ENCODE data around the gene CLBA1. TPM values are rescaled to one million over a fixed set of nuclear protein-coding genes. Genes with fewer than 3 reads are reported as not detected.
"Not testable (repeated sequence)": the region's sequence is repeated elsewhere in the genome, so short reads cannot be mapped to it uniquely, and the experiment has no call there.

Gene CLBA1
- total RNA-seq, 2 experiments from 2014 or later: 0.55 to 0.95 TPM

DNA sequence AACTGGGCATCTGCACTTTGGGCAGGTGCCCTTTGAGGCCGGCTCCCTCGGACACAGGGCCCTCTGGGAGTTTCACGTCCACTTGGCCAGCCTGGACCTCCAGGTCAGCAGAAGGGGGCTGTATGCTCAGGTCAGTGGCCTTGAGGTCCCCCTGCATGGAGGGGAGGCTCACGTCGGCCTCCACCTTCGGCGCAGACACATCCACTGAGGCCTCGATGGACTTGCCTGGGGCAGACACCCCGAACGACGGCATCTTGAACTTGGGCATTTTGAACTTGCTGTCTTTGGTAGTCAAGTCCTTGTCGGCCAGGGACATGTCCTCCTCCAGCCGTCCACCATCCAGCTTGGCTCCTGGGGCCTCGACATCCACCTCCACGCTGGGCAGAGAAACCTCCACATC lies 34.9 kb upstream of the CLBA1 start:
- ATAC-seq; POLR2A ChIA-PET; H3K36me3 Mint-ChIP-seq (ENCODE audit: low read depth); H3K27me3 Mint-ChIP-seq (ENCODE audit: low read depth); H3K4me3 Mint-ChIP-seq; H3K4me1 Mint-ChIP-seq (ENCODE audit: low read depth); H3K27ac Mint-ChIP-seq; CTCF ChIA-PET; H3K9me3 Mint-ChIP-seq (ENCODE audit: insufficient read depth); DNase-seq: not testable (repeated sequence)

DNA sequence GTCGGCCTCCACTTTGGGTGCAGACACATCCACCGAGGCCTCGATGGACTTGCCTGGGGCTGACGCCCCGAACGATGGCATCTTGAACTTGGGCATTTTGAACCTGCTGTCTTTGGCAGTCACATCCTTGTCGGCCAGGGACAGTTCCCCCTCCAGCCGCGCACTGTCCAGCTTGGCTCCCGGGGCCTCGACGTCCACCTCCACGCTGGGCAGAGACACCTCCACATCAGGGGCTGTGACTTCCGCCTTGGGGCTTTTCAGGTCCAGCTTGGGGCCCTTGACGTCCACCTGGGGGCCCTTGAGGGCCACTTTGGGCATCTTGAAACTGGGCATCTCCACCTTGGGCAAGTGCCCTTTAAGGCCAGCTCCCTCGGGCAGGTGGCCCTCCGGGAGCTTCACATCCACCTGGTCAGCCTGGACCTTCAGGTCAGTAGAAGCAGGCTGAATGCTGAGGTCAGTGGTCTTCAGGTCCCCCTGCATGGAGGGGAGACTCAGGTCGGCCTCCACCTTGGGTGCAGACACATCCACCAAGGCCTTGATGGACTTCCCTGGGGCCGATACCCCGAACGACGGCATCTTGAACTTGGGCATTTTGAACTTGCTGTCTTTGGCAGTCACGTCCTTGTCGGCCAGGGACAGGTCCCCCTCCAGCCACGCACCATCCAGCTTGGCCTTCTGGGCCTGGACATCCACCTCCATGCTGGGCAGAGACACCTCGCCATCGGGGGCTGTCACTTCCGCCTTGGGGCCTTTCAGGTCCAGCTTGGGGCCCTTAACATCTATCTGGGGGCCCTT lies 33.5 kb upstream of the CLBA1 start:
- H3K27me3 Mint-ChIP-seq (ENCODE audit: low read depth); H3K27ac Mint-ChIP-seq; H3K4me1 Mint-ChIP-seq (ENCODE audit: low read depth); DNase-seq; H3K4me3 Mint-ChIP-seq; H3K36me3 Mint-ChIP-seq (ENCODE audit: low read depth); CTCF ChIA-PET; H3K9me3 Mint-ChIP-seq (ENCODE audit: insufficient read depth); ATAC-seq; POLR2A ChIA-PET: not testable (repeated sequence)

DNA sequence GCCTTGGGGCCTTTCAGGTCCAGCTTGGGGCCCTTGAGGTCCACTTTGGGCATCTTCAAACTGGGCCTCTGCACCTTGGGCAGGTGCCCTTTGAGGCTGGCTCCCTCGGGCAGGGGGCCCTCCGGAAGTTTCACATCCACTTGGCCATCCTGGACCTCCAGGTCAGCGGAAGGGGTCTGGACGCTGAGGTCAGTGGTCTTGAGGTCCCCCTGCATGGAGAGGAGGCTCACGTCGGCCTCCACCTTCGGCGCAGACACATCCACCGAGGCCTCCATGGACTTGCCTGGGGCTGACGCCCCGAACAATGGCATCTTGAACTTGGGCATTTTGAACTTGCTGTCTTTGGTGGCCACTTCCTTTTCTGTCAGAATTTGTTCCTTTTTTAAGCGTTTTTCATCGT lies 32.5 kb upstream of the CLBA1 start:
- H3K9me3 Mint-ChIP-seq (ENCODE audit: insufficient read depth): no peaks in the 10 kb centered on the region
- H3K4me1 Mint-ChIP-seq (ENCODE audit: low read depth): no peaks in the 10 kb centered on the region
- H3K36me3 Mint-ChIP-seq (ENCODE audit: low read depth): no peaks in the 10 kb centered on the region
- ATAC-seq (no peak), DNase-seq (no peak)
- H3K4me3 Mint-ChIP-seq: no peak overlapping the region
- H3K27ac Mint-ChIP-seq: no peak overlapping the region
- ChIA-PET CTCF (no interaction called here), POLR2A (no interaction called here)
- H3K27me3 Mint-ChIP-seq (ENCODE audit: low read depth): no peaks in the 10 kb centered on the region

DNA sequence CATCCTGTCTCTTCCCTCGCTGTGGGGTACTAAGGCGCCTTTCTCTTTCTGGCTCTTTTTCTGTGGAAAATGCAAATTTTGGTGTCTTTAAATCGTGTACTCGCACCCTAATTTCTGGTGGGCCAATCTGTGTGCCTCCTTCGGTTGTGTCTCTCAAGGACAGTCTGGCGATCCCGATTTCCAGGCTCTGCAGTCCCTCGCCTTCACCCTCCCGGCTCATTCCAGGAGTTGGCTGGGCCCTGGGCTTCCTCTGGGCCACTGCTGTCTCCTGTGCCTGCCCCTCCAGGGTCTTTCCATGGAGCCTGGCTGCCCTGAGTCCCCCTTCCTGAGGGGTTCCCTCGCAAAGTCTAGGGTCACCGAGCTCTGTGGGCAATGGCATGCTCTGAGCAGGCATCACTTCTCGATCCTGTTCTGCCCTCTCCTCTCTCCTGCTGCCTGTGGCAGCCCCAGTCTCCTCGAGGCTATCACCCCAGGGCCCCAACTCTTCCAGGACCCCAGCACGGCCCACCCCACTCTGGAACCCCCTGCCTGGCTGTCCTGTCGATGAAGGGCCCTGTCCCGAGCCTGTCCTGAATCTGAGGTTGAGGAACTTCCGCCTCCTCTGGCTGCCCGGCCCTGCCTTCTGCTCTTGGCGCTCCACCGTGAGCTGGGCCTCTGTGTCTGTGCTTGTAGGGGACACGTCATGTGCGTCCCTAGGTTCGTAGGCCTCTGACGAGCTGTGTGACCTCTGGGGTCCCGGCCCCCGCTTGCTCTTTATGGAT lies 31.5 kb upstream of the CLBA1 start:
- no peak overlapping the region for H3K27ac Mint-ChIP-seq
- H3K4me1 Mint-ChIP-seq (ENCODE audit: low read depth): no peaks in the 10 kb centered on the region
- ChIA-PET CTCF (no interaction called here), POLR2A (no interaction called here)
- no peak overlapping the region for H3K4me3 Mint-ChIP-seq
- no peaks in the 10 kb centered on the region for H3K9me3 Mint-ChIP-seq (ENCODE audit: insufficient read depth)
- peaks cover 3% of the 10 kb centered on the region for H3K27me3 Mint-ChIP-seq (ENCODE audit: low read depth)
- ATAC-seq (no peak), DNase-seq (no peak)
- H3K36me3 Mint-ChIP-seq (ENCODE audit: low read depth): no peaks in the 10 kb centered on the region

DNA sequence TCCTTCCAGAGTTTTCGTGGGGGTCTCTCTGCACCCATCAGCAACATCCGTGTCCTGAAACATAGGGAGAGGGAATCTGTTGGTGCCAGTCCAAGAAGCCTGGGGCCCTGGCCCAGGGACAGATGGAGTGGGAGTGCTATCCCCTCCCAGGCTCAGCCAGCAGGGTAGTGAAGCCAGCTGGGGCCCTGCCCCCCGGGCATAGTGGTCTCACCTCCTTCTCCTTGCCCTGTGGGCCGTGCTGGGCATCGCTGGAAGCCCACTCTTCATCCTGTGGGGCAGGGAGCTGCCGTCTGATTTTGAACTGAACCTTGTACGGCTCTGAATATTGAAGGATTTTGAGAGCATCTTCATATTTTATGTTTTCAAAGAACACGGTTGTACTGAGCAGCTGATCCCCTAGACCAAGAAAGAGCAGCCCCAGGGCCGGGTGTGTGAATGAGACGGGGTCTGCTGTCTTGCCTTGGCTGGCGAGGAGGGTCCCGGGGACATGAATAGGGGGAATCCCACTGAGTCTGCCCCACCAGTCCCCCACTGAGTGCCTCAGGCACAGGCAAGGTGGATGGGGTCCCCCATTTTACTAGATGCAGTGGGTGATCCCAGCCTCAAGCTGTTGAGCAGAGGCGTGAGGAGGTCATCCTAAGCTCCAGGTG lies 30.7 kb upstream of the CLBA1 start:
- Mint-ChIP-seq H3K4me1 (ENCODE audit: low read depth) (no peaks in the 10 kb centered on the region), H3K27ac (no peak overlapping the region), H3K9me3 (ENCODE audit: insufficient read depth) (no peaks in the 10 kb centered on the region), H3K36me3 (ENCODE audit: low read depth) (no peaks in the 10 kb centered on the region), H3K4me3 (no peak overlapping the region), H3K27me3 (ENCODE audit: low read depth) (peaks cover 3% of the 10 kb centered on the region)
- ATAC-seq (no peak), DNase-seq (no peak)
- POLR2A ChIA-PET: no interaction called here
- CTCF ChIA-PET: no interaction called here

DNA sequence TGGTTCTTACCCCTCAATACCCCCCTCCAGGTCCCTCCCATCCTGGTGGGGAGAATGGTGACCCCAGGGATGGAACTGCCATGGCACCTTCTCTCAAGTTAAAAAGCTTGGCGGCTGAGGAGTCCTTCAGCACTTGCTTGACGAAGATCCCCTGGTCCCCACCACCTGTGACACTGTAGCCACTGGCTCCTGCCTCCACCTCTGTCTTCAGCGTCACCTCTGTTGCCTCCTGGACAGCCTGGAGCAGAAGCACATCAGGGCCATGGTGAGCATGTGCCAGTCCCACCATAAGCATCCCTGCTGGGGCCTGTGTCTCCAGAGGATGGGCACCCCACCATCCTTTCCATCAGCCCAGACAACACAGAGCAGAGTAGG lies 30.2 kb upstream of the CLBA1 start:
- H3K9me3 Mint-ChIP-seq (ENCODE audit: insufficient read depth): no peaks in the 10 kb centered on the region
- no peaks in the 10 kb centered on the region for H3K36me3 Mint-ChIP-seq (ENCODE audit: low read depth)
- H3K27me3 Mint-ChIP-seq (ENCODE audit: low read depth): peaks cover 4% of the 10 kb centered on the region
- DNase-seq (no peak), ATAC-seq (no peak)
- POLR2A ChIA-PET: no interaction called here
- CTCF ChIA-PET: no interaction called here
- no peak overlapping the region for H3K4me3 Mint-ChIP-seq
- no peaks in the 10 kb centered on the region for H3K4me1 Mint-ChIP-seq (ENCODE audit: low read depth)
- H3K27ac Mint-ChIP-seq: no peak overlapping the region

DNA sequence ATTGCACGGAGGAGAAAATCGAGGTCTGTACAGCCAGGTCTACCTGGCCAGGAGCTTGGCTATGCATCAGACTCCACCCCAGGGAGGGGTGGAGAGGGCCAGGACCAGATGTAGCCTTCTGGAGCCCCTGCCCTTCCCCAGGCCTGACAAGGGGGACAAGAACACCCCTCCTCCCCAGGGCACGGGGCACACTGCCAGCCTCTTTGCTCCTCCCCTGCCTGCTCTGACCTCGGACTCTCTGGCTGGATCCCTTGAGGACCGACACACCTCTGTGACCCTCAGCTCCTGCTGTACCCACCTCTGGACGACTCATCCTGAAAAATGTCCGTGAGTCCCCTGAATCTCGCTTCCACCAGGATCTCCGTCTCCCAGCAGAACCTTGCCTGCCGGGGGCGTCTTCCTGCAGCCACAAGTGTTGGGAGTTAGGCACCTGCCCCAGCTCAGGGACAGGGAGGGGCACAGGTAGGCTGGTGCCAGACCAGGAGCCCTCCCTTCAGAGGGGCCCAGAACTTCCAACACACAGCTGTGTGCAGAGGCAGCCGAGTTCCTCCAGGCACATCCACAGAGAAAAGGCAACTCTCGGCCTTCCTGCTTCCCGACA lies 29.2 kb upstream of the CLBA1 start:
- Mint-ChIP-seq H3K4me1 (ENCODE audit: low read depth) (no peaks in the 10 kb centered on the region), H3K36me3 (ENCODE audit: low read depth) (no peaks in the 10 kb centered on the region), H3K4me3 (no peak overlapping the region), H3K27me3 (ENCODE audit: low read depth) (peaks cover 6% of the 10 kb centered on the region), H3K9me3 (ENCODE audit: insufficient read depth) (no peaks in the 10 kb centered on the region), H3K27ac (no peak overlapping the region)
- ChIA-PET CTCF (no interaction called here), POLR2A (no interaction called here)
- no peak for DNase-seq
- ATAC-seq: no peak

DNA sequence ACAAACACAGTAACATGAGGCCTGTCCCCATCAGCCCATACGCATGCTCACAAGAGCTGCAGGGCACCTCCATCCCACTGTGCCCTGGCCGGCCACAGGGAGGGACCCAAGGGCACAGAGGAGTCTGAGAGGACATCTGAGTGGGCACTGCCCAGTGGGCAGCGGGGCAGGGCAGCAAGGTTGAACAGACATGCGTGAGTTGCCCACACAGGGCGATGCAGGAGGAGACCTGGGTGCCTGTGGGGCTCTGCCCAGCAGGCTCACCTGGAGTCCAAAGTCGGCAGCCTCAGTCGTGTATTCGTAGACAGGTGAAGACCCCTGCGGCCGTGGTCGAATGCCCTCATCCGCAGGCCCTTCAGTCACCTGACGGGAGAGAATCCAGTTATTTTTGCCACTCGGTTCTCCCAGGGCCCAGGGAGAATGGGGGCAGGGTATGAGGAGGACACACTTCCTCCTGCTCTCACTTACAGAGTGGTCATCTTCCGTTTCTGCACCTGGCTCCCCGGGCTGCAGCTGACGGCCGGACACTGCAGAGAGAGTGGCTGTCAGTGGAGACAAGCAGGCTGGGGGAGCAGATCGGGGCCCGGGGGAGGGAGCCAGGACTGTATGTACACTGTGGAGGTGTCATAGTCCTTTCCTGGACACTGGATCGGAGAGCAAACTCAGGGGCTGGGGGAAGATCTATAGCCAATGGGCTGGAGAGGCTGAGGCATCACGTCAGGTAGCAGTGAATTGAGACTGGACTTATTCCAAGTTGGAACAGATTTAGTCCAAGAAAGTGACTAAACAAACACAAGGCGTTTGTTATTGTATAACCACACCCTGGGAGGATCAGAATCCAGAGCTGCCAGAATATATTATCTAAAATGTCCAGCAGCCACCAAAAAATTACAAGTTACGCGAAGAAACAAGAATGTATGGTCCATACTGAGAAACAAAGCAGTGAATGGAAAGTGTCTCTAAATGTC lies 28.2 kb upstream of the CLBA1 start:
- Mint-ChIP-seq H3K27me3 (ENCODE audit: low read depth) (peaks cover 6% of the 10 kb centered on the region), H3K27ac (no peak overlapping the region), H3K4me3 (no peak overlapping the region), H3K36me3 (ENCODE audit: low read depth) (no peaks in the 10 kb centered on the region), H3K9me3 (ENCODE audit: insufficient read depth) (no peaks in the 10 kb centered on the region), H3K4me1 (ENCODE audit: low read depth) (no peaks in the 10 kb centered on the region)
- ChIA-PET POLR2A (no interaction called here), CTCF (no interaction called here)
- no peak for ATAC-seq
- no peak for DNase-seq

DNA sequence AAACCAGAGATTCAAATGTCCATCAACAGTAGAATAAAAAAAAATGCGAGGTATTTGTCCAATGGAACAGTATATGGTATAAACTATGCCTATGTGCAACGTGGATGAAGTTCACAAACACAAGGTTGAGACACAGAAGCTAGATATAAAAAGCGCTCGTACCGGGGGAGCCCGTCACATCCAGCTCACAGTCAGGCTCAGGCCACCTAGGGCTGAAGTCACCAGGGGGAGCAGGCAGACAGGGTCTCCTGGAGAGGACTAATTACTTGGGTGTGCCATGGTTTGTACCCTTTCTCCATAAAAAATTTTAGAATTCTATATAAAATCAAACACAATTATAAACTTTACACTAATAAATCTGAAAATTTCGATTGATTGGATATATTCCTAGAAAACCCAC lies 21.0 kb upstream of the CLBA1 start:
- H3K9me3 Mint-ChIP-seq (ENCODE audit: insufficient read depth): no peaks in the 10 kb centered on the region
- POLR2A ChIA-PET: no interaction called here
- H3K4me1 Mint-ChIP-seq (ENCODE audit: low read depth): no peaks in the 10 kb centered on the region
- CTCF ChIA-PET: no interaction called here
- ATAC-seq (no peak), DNase-seq (no peak)
- H3K27ac Mint-ChIP-seq: no peak overlapping the region
- peaks cover 17% of the 10 kb centered on the region for H3K27me3 Mint-ChIP-seq (ENCODE audit: low read depth)
- H3K4me3 Mint-ChIP-seq: no peak overlapping the region
- no peaks in the 10 kb centered on the region for H3K36me3 Mint-ChIP-seq (ENCODE audit: low read depth)

DNA sequence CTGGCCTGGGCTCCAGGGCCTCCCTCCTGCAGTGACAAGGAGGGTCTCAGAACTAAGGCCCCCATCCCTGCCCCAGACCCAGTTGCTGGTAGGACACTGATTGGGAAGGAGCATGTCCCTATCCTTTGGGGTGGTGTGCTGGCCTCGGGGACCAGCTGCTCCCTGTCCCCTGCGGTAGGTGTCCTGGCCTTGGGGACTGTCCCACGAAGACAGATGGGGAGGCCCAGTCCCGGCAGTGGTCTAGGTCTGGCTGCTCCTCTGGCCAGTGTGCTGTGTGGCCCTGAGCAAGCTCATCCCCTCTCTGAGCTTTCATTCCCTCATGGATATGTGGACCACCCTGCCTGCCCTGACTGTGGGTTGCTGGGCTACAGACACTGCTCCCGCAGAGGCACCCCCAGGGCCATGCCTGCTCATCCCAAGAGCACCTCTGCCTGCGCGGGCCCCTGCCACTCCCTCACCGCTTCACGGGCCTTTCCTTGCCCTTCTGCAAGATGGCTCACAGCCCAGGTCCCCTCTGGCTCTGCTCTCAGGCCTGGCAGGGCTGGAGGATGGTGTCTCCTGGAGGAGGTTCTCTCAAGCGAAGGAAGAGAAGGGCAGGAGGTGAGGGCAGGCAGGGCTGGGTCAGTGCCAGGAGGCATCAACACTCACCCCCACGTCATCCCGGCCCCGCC lies 19.9 kb upstream of the CLBA1 start:
- peaks cover 14% of the 10 kb centered on the region for H3K27me3 Mint-ChIP-seq (ENCODE audit: low read depth)
- H3K36me3 Mint-ChIP-seq (ENCODE audit: low read depth): no peaks in the 10 kb centered on the region
- H3K4me3 Mint-ChIP-seq: no peak overlapping the region
- ChIA-PET POLR2A (no interaction called here), CTCF (no interaction called here)
- no peak for ATAC-seq
- no peak overlapping the region for H3K27ac Mint-ChIP-seq
- no peaks in the 10 kb centered on the region for H3K4me1 Mint-ChIP-seq (ENCODE audit: low read depth)
- H3K9me3 Mint-ChIP-seq (ENCODE audit: insufficient read depth): no peaks in the 10 kb centered on the region
- DNase-seq: no peak

DNA sequence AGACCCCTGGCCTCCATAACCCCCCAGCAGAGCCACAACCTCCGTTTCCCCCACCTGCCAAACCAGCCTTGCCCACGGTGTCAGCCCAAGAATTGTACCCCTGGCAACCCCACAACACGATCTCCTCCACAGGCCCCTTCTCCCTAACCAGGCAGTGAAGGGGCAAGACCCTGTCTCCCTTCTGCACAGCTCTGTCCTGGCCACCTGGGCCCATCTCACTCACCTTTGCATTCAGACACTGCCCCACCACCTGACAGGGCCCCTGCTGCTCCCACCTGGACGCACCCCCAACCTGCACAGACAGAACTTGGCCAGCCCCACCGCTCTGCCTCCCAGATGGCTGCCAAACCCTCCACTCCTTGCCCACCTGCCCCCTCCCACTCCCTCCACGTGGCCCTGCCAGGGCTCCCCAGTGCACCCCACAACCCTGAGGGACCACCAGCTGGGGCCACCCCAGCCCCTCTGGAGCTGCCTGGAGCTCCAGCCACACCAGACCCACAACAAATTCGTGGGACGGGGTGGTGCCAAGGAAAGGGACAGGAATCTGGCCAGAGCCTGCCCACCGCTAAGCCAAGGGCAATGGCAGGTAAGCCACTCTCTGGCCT lies 19.2 kb upstream of the CLBA1 start:
- H3K36me3 Mint-ChIP-seq (ENCODE audit: low read depth): no peaks in the 10 kb centered on the region
- ChIA-PET CTCF (no interaction called here), POLR2A (no interaction called here)
- DNase-seq (no peak), ATAC-seq (no peak)
- H3K27ac Mint-ChIP-seq: no peak overlapping the region
- H3K9me3 Mint-ChIP-seq (ENCODE audit: insufficient read depth): no peaks in the 10 kb centered on the region
- peaks cover 14% of the 10 kb centered on the region for H3K27me3 Mint-ChIP-seq (ENCODE audit: low read depth)
- H3K4me3 Mint-ChIP-seq: no peak overlapping the region
- H3K4me1 Mint-ChIP-seq (ENCODE audit: low read depth): no peaks in the 10 kb centered on the region
